Measurements from ENCODE around the gene SBF2. TPM values are rescaled to one million over a fixed set of nuclear protein-coding genes. Genes with fewer than 3 reads are reported as not detected.

Gene SBF2
- total and polyA plus RNA-seq, 2 of the 13 experiments (the other 11 are each of a cell fraction or from before 2014, with no cell fraction given): 24.0 to 45.8 TPM

DNA sequence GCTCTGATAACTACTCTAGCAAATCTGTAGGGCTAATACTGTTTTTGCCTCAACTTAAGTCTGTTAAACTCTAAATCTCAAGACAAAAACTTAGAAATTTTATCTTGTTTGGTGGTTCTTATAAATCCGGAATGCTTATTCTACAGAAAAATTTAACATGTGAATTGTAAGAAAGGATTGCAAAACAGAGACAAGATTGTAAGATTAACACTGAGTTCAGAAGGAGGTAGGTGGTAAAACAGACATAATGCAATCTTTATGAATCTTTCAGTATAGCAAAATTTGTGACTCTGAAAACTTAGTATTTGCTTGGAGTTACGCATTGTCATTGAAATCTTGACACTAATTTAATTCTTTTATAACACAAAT, 263.9 kb downstream of the SBF2 start:
- H3K36me3 ChIP-seq (replicated peaks in 1 of 2; ENCODE audit: control insufficient read depth in 1 of 2, insufficient read depth in 2 of 2, low read length in 2 of 2): peaks cover 0 to 3% of the 10 kb centered on the region in 2 experiments; a peak in 3 of 5 replicates
- H3K4me3 ChIP-seq (replicated peaks in 1 of 3; ENCODE audit: insufficient read depth in 1 of 3, low read depth in 2 of 3, low read length in 3 of 3): no peak overlapping the region
- no peak overlapping the region for H3K27ac ChIP-seq (ENCODE audit: extremely low read length, insufficient read depth, low read length)
- no peak for TF ChIP-seq HCFC1 (IDR thresholded peaks at IDR 0.05; ENCODE audit: low read depth, low read length)
- no peak for TF ChIP-seq AKAP8 (CRISPR knock-in tag; IDR thresholded peaks at IDR 0.05)
- no peak for TF ChIP-seq SNAPC2 (CRISPR knock-in tag; IDR thresholded peaks at IDR 0.05)
- TF ChIP-seq POGZ (CRISPR knock-in tag; IDR thresholded peaks at IDR 0.05): no peak
- no peaks in the 10 kb centered on the region for H3K4me1 ChIP-seq (ENCODE audit: insufficient read depth, low read length)
- no peak for ATAC-seq
- no TSS peak for BruUV-seq (replicated peaks)
- intact Hi-C loops (cut with micrococcal nuclease; ENCODE audit: unreplicated experiment): no loop called here
- in situ Hi-C loops (cut with HindIII; ENCODE audit: extremely low pct_ligation_motif_present, low pct_unique_long_range_greater_than_20kb): no loop called here
- H2AFZ ChIP-seq (ENCODE audit: low read length): no peak overlapping the region
- FAIRE-seq: no peak
- H3K27me3 ChIP-seq (ENCODE audit: control insufficient read depth in 1 of 2, insufficient read depth in 2 of 2, low read length in 2 of 2): no peaks in the 10 kb centered on the region
- H3K9ac ChIP-seq (ENCODE audit: insufficient read depth, low read depth, low read length): no peak overlapping the region
- H3K79me2 ChIP-seq (ENCODE audit: insufficient read depth, low read length): no peaks in the 10 kb centered on the region
- ChIA-PET POLR2A (no interaction called here), CTCF (ENCODE audit: low intra/inter-chr PET ratio, low total read pairs) (no interaction called here)
- DNase-seq (ENCODE audit: low spot score): no peak
- no peaks in the 10 kb centered on the region for H4K20me1 ChIP-seq (ENCODE audit: insufficient read depth, low read length)
- H3K4me2 ChIP-seq (ENCODE audit: low read depth, low read length): no peak overlapping the region
- 98% methylated on average over 2 of the region's 2 CpGs for WGBS (ENCODE audit: low lambda C conversion rate)
- H3K9me3 ChIP-seq (ENCODE audit: low read length): no peaks in the 10 kb centered on the region

- Histone ChIP-seq H2AFZ (ENCODE audit: low read length) (no peak overlapping the region), H3K36me3 (replicated peaks in 1 of 2; ENCODE audit: control insufficient read depth in 1 of 2, insufficient read depth in 2 of 2, low read length in 2 of 2) (peaks cover 0 to 3% of the 10 kb centered on the region in 2 experiments; a peak in 3 of 5 replicates), H3K4me1 (ENCODE audit: insufficient read depth, low read length) (no peaks in the 10 kb centered on the region), H3K9ac (ENCODE audit: insufficient read depth, low read depth, low read length) (no peak overlapping the region), H3K9me3 (ENCODE audit: low read length) (no peaks in the 10 kb centered on the region), H3K27ac (ENCODE audit: extremely low read length, insufficient read depth, low read length) (no peak overlapping the region), H3K4me2 (ENCODE audit: low read depth, low read length) (no peak overlapping the region), H3K4me3 (replicated peaks in 1 of 3; ENCODE audit: insufficient read depth in 1 of 3, low read depth in 2 of 3, low read length in 3 of 3) (no peak overlapping the region), H3K79me2 (ENCODE audit: insufficient read depth, low read length) (no peaks in the 10 kb centered on the region), H4K20me1 (ENCODE audit: insufficient read depth, low read length) (no peaks in the 10 kb centered on the region), H3K27me3 (ENCODE audit: control insufficient read depth in 1 of 2, insufficient read depth in 2 of 2, low read length in 2 of 2) (no peaks in the 10 kb centered on the region)
- ATAC-seq (no peak), DNase-seq (ENCODE audit: low spot score) (no peak), FAIRE-seq (no peak)
- no TSS peak for BruUV-seq (replicated peaks)
- POLR2A ChIA-PET: no interaction called here
- in situ Hi-C loops (cut with HindIII; ENCODE audit: extremely low pct_ligation_motif_present, low pct_unique_long_range_greater_than_20kb): no loop called here
- WGBS (ENCODE audit: low lambda C conversion rate): 93% methylated on average over 3 of the region's 3 CpGs
- intact Hi-C loops (cut with micrococcal nuclease; ENCODE audit: unreplicated experiment): no loop called here
- CTCF ChIA-PET (ENCODE audit: low intra/inter-chr PET ratio, low total read pairs): no interaction called here
- TF ChIP-seq TMF1 (CRISPR knock-in tag; IDR thresholded peaks at IDR 0.05; ENCODE audit: low read depth) (no peak), IRF2 (CRISPR knock-in tag; IDR thresholded peaks at IDR 0.05) (no peak), CHD4 (IDR thresholded peaks at IDR 0.05; ENCODE audit: borderline replicate concordance, low read length) (no peak), GATA4 (IDR thresholded peaks at IDR 0.05; ENCODE audit: borderline replicate concordance, low read depth) (no peak)
- TF ChIP-seq, protein P1, sequence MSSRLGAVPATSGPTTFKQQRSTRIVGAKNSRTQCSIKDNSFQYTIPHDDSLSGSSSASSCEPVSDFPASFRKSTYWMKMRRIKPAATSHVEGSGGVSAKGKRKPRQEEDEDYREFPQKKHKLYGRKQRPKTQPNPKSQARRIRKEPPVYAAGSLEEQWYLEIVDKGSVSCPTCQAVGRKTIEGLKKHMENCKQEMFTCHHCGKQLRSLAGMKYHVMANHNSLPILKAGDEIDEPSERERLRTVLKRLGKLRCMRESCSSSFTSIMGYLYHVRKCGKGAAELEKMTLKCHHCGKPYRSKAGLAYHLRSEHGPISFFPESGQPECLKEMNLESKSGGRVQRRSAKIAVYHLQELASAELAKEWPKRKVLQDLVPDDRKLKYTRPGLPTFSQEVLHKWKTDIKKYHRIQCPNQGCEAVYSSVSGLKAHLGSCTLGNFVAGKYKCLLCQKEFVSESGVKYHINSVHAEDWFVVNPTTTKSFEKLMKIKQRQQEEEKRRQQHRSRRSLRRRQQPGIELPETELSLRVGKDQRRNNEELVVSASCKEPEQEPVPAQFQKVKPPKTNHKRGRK (CRISPR knock-in tag; IDR thresholded peaks at IDR 0.05): no peak
- TF ChIP-seq, protein P2, sequence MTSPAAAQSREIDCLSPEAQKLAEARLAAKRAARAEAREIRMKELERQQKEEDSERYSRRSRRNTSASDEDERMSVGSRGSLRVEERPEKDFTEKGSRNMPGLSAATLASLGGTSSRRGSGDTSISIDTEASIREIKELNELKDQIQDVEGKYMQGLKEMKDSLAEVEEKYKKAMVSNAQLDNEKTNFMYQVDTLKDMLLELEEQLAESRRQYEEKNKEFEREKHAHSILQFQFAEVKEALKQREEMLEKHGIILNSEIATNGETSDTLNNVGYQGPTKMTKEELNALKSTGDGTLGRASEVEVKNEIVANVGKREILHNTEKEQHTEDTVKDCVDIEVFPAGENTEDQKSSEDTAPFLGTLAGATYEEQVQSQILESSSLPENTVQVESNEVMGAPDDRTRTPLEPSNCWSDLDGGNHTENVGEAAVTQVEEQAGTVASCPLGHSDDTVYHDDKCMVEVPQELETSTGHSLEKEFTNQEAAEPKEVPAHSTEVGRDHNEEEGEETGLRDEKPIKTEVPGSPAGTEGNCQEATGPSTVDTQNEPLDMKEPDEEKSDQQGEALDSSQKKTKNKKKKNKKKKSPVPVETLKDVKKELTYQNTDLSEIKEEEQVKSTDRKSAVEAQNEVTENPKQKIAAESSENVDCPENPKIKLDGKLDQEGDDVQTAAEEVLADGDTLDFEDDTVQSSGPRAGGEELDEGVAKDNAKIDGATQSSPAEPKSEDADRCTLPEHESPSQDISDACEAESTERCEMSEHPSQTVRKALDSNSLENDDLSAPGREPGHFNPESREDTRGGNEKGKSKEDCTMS (CRISPR knock-in tag; conservative IDR thresholded peaks at IDR 0.05): no peak
- TF ChIP-seq, protein P3, sequence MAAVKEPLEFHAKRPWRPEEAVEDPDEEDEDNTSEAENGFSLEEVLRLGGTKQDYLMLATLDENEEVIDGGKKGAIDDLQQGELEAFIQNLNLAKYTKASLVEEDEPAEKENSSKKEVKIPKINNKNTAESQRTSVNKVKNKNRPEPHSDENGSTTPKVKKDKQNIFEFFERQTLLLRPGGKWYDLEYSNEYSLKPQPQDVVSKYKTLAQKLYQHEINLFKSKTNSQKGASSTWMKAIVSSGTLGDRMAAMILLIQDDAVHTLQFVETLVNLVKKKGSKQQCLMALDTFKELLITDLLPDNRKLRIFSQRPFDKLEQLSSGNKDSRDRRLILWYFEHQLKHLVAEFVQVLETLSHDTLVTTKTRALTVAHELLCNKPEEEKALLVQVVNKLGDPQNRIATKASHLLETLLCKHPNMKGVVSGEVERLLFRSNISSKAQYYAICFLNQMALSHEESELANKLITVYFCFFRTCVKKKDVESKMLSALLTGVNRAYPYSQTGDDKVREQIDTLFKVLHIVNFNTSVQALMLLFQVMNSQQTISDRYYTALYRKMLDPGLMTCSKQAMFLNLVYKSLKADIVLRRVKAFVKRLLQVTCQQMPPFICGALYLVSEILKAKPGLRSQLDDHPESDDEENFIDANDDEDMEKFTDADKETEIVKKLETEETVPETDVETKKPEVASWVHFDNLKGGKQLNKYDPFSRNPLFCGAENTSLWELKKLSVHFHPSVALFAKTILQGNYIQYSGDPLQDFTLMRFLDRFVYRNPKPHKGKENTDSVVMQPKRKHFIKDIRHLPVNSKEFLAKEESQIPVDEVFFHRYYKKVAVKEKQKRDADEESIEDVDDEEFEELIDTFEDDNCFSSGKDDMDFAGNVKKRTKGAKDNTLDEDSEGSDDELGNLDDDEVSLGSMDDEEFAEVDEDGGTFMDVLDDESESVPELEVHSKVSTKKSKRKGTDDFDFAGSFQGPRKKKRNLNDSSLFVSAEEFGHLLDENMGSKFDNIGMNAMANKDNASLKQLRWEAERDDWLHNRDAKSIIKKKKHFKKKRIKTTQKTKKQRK (IDR thresholded peaks at IDR 0.05; ENCODE audit: low read length): no peak
These were observed 264.5 kb downstream of the SBF2 start for GRCh38 chr11:10029386-10030121.
